Retina (tissue), 1 donor: ENCODE results near the gene ZNF81.
"Not testable (repeated sequence)": the region's sequence is repeated elsewhere in the genome, so short reads cannot be mapped to it uniquely, and the experiment has no call there.

Experiments used
- DNase-seq: peaks from one replicate; pipeline ENCODE4 v3.0.0-alpha.2; 2016

ZNF81 gene

GRCh38 chrX:47936940-47937317 is 100.2 kb downstream of the ZNF81 start:
- no peak for DNase-seq

- no peak for DNase-seq
These were observed 103.7 kb downstream of the ZNF81 start for GRCh38 chrX:47940448-47940847.

- no peak for DNase-seq
These were observed 104.7 kb downstream of the ZNF81 start for GRCh38 chrX:47941423-47941822.

- DNase-seq, result not testable (repeated sequence)
These were observed 118.6 kb downstream of the ZNF81 start for GRCh38 chrX:47955295-47955694.

- DNase-seq, result no peak
These were observed 119.3 kb downstream of the ZNF81 start for GRCh38 chrX:47956016-47956415.

GRCh38 chrX:47958206-47958605 is 121.5 kb downstream of the ZNF81 start:
- DNase-seq, result not testable (repeated sequence)

- no peak for DNase-seq
These were observed 122.2 kb downstream of the ZNF81 start for GRCh38 chrX:47958761-47959342.

- no peak for DNase-seq
These were observed 123.7 kb downstream of the ZNF81 start for GRCh38 chrX:47960406-47960805.

- not testable (repeated sequence) for DNase-seq
These were observed 125.1 kb downstream of the ZNF81 start for GRCh38 chrX:47961830-47962229.

- not testable (repeated sequence) for DNase-seq
These were observed 128.8 kb downstream of the ZNF81 start for GRCh38 chrX:47965526-47965925.
